NCI-H2196 treated with DMSO at 0.1 percent for 48 hours (cell line): ENCODE measurements around the gene SDE2.
"Not testable (repeated sequence)": the region's sequence is repeated elsewhere in the genome, so short reads cannot be mapped to it uniquely, and the experiment has no call there.

Experiments used
- DNase-seq: peaks from one replicate; lab custom pipeline; 2025; ENCODE audit not compliant: unreplicated experiment; lab: John Stamatoyannopoulos, UW

Gene SDE2

DNA sequence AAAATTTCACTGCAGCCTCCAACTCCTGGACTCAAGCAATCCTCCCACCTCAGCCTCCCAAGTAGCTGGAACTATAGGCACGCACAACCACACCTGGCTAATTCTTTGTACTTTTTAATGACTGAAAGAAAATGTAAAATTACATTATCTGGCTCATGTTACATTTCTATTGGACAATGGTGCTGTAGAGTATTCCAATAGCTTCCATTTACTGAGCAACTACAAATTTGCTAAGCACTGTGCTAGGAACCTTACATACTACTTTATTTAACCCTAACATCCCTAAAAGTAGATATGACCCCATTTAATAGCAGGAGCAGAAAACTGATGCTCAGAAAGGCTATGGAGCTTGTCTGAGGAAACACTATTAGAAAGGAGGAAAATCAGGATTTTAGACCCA, 19.7 kb downstream of the SDE2 start:
- no peak for DNase-seq

GRCh38 chr1:225977937-225978748, 21.0 kb downstream of the SDE2 start:
- peak; percentile 33 for DNase-seq

DNA sequence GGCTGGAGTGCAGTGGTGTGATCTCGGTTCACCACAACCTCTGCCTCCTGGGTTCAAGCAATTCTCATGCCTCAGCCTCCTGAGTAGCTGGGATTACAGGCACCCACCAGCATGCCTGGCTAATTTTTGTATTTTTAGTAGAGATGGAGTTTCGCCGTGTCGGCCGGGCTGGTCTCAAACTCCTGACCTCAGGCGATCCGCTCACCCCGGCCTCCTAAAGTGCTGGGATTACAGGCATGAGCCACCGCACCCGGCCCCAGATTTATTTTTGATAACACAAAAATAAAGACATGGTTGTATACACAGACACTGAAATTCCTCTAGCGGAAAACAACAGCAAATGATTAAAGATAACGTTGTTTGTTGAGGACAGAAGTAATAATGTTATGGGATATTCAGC, 24.0 kb downstream of the SDE2 start:
- DNase-seq = not testable (repeated sequence)

- no peak for DNase-seq
Observed at GRCh38 chr1:225974454-225974853, 24.7 kb downstream of the SDE2 start.

GRCh38 chr1:225973158-225973557, 26.0 kb downstream of the SDE2 start:
- DNase-seq = peak; percentile 89

DNA sequence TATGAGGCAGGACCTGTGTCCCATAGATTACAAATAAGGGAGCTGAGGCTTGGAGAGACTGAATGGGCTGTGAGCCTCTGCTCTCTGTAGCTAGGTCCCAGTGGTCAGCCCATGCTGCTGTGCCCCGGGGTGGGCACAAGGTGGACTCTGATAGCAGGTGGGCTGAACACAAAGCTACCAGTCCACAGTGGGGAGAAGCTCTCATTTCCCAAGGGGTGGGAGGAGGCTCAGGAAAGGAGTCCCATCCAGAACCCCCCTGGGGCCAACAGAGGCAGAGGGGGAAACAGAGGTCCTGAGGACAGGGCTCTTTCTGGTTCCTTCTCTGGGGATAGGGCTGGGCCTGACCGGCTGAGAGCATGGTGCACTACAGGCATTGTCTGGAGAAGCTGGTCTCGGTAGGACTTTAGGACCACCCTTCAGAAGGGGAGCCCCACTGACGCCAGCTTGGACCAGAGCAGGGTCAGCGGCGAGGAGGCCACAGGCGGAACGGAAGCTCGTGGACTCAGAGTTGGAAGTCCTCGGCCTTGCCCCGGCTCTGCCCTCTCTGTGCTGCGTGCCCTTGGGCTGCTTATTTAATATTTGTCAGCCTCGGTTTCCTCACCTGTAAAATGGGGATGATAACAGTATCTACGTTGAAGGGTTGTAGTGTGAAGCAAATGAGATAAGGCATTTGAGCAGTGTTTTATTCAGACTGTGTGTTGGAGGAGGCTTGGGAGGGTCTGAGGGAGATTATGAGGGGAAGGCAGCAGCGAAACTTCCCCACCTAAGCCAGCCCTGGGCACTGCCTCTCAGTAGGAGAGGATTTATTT, 26.6 kb downstream of the SDE2 start:
- no peak for DNase-seq

- not testable (repeated sequence) for DNase-seq
Observed at GRCh38 chr1:225970592-225971157, 28.5 kb downstream of the SDE2 start.

- DNase-seq = not testable (repeated sequence)
Observed at GRCh38 chr1:225969751-225970150, 29.4 kb downstream of the SDE2 start.

GRCh38 chr1:225965231-225965630, 33.9 kb downstream of the SDE2 start:
- no peak for DNase-seq

- no peak for DNase-seq
Observed at GRCh38 chr1:225963735-225964530, 35.2 kb downstream of the SDE2 start.

DNA sequence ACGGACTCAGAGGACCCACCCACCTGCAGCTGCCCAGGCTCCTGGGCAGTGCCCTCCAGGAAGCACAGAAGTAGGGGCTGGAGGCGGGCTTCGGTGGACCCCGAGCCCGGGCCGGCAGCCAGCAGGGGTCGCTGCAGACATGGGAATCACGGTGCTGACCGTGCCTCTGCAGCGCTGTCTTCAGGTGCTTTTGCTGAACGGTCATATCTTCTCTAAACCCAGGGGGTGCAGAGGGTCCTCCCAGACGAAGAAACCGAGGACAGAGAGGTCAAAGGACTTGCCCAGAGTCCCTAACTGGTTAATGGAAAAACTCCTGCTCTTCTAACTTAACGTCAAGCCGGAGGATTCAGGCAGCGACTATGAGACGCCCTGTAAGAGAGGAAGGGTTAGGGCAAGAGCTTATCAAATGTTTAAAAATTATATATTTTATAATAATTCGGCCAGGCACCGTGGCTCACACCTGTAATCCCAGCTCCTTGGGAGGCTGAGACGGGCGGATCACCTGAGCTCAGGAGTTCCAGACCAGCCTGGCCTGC, 36.6 kb downstream of the SDE2 start:
- no peak for DNase-seq

GRCh38 chr1:225961659-225962439, 37.3 kb downstream of the SDE2 start:
- DNase-seq = no peak

DNA sequence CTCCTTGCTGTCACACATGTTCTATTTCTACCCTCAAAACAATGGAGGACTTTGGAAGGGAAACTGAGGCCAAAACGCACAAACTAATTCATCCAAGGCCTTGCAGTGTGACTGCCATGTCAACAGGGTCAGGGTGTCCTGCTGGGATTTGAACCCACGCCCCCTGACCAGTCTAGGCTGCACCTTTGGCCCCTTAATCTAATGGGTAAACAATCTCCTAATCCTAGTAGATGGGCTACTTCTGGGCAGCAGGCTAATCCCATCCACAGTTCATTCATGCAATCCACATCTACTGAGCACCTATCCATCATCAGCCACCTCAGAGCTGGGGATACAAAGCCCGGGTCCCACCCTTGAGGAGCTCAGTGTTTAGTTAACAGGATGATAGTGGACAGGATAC, 41.1 kb downstream of the SDE2 start:
- DNase-seq = no peak

DNA sequence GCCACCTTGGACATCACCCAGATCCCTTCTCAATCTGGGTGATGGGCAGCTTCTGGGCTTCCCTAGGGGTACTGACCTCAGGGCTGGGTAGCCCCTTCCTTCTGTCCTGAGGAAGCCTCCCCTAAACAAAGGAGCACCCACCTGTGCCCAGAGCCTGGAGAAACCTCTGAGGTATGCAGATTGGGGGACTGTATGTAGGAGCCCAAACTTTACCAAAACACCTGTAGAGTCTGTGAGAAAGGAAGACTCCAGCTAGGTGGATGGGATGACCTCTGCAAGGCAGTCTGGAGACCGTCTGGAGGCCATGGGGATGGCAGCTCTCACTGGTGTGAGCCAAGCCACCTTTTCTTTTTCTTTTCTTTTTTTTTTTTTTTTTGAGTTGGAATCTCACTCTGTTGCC, 44.4 kb downstream of the SDE2 start:
- DNase-seq = no peak

GRCh38 chr1:225953315-225953714, 45.8 kb downstream of the SDE2 start:
- DNase-seq = no peak

DNA sequence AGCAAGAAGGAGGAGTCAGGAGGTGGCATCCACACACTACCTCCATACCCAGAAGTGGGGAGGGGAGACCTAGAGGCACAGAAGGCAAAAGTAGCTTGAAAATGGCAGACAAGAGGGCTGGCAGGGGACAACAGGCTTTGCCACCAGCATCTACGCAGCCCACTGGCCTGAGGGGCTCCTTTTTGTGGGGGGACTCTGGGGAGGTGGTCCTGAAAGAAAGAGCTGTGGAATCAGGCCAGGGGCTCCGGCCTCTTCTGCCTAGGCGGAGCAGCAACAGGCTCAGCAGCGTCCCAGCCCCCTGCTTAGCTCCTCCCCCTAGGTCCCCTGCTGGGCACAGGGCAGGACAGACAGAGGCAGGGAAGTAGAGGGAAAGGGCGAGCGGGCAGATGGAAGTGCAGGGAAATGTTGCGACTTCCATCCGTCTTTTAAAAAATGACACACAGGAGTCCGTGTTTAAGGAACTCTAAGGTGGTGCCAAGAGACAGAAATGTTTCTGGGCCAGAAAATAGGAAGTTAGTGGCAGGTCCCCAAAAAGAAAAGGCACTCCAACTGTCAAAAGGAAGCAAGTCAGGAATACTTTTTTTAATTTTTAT, 48.1 kb downstream of the SDE2 start:
- DNase-seq = no peak

GRCh38 chr1:225949041-225949440, 50.1 kb downstream of the SDE2 start:
- DNase-seq = no peak

GRCh38 chr1:225946803-225947202, 52.3 kb downstream of the SDE2 start:
- DNase-seq = no peak

DNA sequence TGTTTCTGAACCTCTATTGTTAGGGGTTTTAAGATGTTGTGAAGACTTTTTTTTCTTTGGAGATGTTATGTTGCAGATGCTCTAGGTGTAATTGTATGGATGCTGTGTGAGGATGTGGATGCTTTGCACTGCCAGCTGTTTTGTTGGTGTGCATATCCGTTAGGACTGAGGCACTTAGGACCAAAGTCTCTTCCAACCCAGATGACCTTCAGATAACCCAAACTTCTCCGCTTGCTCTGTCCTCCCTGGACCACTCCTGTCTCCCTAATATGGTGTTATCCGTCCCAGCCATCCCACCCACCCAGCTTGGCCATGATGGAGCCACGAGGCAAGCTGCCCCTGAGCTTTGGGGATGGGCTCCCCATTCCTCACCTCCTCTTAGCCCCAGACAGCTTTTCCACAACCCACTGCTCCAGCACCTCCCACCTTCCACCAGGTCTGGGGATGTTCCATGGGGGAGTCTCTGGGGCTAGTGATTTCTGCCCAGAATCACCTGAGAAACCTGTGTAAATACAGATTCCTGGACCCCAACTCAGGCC, 53.0 kb downstream of the SDE2 start:
- no peak for DNase-seq
